HepG2 (cell line): Measurements from ENCODE around the gene GLRX2. TPM values are rescaled to one million over a fixed set of nuclear protein-coding genes. Genes with fewer than 3 reads are reported as not detected.

Experiments used
- AHR ChIP-seq: IDR thresholded peaks from 2 replicates; pipeline ENCODE4 v1.6.1; 2018; ENCODE audit warnings: missing genetic modification reagents, missing compliant biosample characterization
- AKAP8 ChIP-seq: sonication (generic); formaldehyde crosslinking; IDR thresholded peaks from 2 replicates; pipeline ENCODE4 v1.5.1; 2020; ENCODE audit warnings: mild to moderate bottlenecking, missing genetic modification reagents
- CEBPB ChIP-seq: IDR thresholded peaks from 2 replicates; pipeline ENCODE4 v1.6.1; 2011; ENCODE audit warnings: low read depth, low read length, improper control_type of control experiment, borderline replicate concordance
- FOSL2 ChIP-seq: sonication (generic); formaldehyde crosslinking; IDR thresholded peaks from 2 replicates; pipeline ENCODE4 v1.4.0; 2020; ENCODE audit warnings: missing genetic modification reagents
- FOXO1 ChIP-seq: sonication (generic); formaldehyde crosslinking; IDR thresholded peaks from 2 replicates; pipeline ENCODE4 v1.4.0; 2020; ENCODE audit warnings: missing genetic modification reagents
- KLF16 ChIP-seq, 2 experiments: sonication (generic) in 1 of 2; formaldehyde crosslinking in 1 of 2; IDR thresholded peaks; 2 replicates each; pipeline versions ENCODE4 v1.6.1 to v1.8.0; 2016 to 2023; ENCODE audit warnings: missing genetic modification reagents in 2 of 2, missing compliant biosample characterization in 1 of 2
- RERE ChIP-seq: IDR thresholded peaks from 2 replicates; pipeline ENCODE4 v1.6.1; 2016; ENCODE audit warnings: low read depth, missing genetic modification reagents, missing compliant biosample characterization
- THAP8 ChIP-seq: sonication (generic); formaldehyde crosslinking; IDR thresholded peaks from 2 replicates; pipeline ENCODE4 v1.5.1; 2020; ENCODE audit warnings: missing genetic modification reagents, mild to moderate bottlenecking, borderline replicate concordance
- ZFP36L2 ChIP-seq: sonication (generic); formaldehyde crosslinking; IDR thresholded peaks from 2 replicates; pipeline ENCODE4 v1.4.0; 2020; ENCODE audit warnings: missing genetic modification reagents
- ZKSCAN5 ChIP-seq: sonication (generic); formaldehyde crosslinking; IDR thresholded peaks from 2 replicates; pipeline ENCODE4 v1.5.1; 2020; ENCODE audit warnings: mild to moderate bottlenecking, missing genetic modification reagents
- ZNF280B ChIP-seq: sonication (generic); formaldehyde crosslinking; IDR thresholded peaks from 2 replicates; pipeline ENCODE4 v1.5.0; 2020; ENCODE audit warnings: missing genetic modification reagents, mild to moderate bottlenecking, borderline replicate concordance
- ZNF337 ChIP-seq: sonication (generic); formaldehyde crosslinking; IDR thresholded peaks from 2 replicates; pipeline ENCODE4 v1.5.1; 2020; ENCODE audit warnings: missing genetic modification reagents, low read depth, mild to moderate bottlenecking, borderline replicate concordance
- ZNF44 ChIP-seq: sonication (generic); formaldehyde crosslinking; IDR thresholded peaks from 2 replicates; pipeline ENCODE4 v1.5.1; 2020; ENCODE audit warnings: mild to moderate bottlenecking, missing genetic modification reagents
- ZNF576 ChIP-seq: sonication (generic); formaldehyde crosslinking; IDR thresholded peaks from 2 replicates; pipeline ENCODE4 v1.4.0; 2020; ENCODE audit warnings: mild to moderate bottlenecking, missing genetic modification reagents
- polyA plus RNA-seq, 8 experiments: library from polyadenylated mRNA; depleted of rRNA in 3 of 8; stranded (reverse) in 7 of 8; unstranded in 1 of 8; fragments of >200 nt; fragmentation: Illumina TruSeq in 4 of 8; extraction: Trizol in 4 of 8; gene quantifications; 2 replicates each; pipeline versions ENCODE4 v1.2.1 to v1.2.3, GENCODE V29; 2011 to 2016; ENCODE audit warnings: low read depth in 4 of 8, missing spikeins in 1 of 8, mixed read lengths in 1 of 8; ENCODE audit not compliant: insufficient read depth in 1 of 8
- total RNA-seq, 5 experiments: library from RNA; depleted of rRNA; stranded (reverse); fragments of >200 nt; fragmentation: Illumina TruSeq; extraction: Trizol; gene quantifications; 2 replicates each; pipeline ENCODE4 v1.2.3, GENCODE V29; 2016; ENCODE audit warnings: low read depth in 1 of 5
- TF ChIP-seq, protein P1 (sequence below): sonication (generic); formaldehyde crosslinking; IDR thresholded peaks from 2 replicates; pipeline ENCODE4 v1.4.0; 2020; ENCODE audit warnings: missing genetic modification reagents

Gene GLRX2
- total and polyA plus RNA-seq, 2 of the 13 experiments (the other 11 are each of a cell fraction or from before 2014, with no cell fraction given) = 11.9 to 39.0 TPM

DNA sequence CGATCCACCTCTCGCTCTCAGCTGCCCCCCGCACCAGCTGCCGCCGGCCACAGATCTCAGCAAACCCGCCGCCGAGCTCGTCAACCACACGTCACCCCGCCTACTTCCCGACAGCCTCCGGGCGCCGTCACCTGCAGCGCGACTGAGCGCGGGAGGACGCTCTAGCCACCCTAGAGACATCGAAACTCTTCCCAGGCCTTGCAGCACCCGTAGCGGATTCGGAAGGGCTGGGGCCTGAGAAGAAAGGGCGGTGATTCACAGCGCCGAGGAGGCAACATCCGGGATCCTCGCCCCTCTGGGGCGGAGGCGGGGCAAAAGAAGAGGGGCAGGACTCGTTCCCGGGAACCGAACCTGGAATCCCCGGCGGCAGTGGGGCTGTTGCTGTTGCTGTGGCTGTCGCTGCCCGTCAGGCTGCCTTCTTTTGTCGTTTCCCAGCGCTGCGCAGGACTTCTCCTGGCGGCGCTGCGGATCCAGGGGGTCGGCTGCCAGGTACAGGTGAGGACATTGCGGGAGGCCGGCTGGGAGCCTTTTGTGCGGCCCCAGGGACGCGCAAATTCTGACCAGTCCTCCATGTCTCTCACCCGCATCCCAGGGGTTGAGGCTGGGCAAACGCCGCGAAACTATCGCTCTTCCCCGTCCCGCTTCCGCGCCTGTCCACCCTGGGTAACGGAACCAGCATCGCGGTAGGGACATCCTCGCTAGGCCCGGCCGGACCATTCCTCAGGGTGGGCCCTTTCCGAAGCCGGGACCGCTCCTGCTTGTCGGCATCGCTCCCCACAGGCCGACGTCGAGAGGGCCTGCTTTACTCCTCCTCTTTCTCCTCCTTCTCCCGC, 45.7 kb downstream of the GLRX2 start, which contains the start of the genes RO60 and UCHL5 (continued):
- peak; percentile 93 for TF ChIP-seq FOSL2 (CRISPR knock-in tag)
- TF ChIP-seq THAP8 (CRISPR knock-in tag) = peak; percentile 64; the same call in 1 of the 2 replicates
- peak; percentile 26; the same call in 1 of the 2 replicates for TF ChIP-seq ZNF44 (CRISPR knock-in tag)
- TF ChIP-seq CEBPB = 0 out of 2 replicates have a peak, but pooled peaks have one; percentile 9
- TF ChIP-seq ZNF576 = no peak
- TF ChIP-seq FOXO1 = peak; percentile 85
- TF ChIP-seq, protein P1, sequence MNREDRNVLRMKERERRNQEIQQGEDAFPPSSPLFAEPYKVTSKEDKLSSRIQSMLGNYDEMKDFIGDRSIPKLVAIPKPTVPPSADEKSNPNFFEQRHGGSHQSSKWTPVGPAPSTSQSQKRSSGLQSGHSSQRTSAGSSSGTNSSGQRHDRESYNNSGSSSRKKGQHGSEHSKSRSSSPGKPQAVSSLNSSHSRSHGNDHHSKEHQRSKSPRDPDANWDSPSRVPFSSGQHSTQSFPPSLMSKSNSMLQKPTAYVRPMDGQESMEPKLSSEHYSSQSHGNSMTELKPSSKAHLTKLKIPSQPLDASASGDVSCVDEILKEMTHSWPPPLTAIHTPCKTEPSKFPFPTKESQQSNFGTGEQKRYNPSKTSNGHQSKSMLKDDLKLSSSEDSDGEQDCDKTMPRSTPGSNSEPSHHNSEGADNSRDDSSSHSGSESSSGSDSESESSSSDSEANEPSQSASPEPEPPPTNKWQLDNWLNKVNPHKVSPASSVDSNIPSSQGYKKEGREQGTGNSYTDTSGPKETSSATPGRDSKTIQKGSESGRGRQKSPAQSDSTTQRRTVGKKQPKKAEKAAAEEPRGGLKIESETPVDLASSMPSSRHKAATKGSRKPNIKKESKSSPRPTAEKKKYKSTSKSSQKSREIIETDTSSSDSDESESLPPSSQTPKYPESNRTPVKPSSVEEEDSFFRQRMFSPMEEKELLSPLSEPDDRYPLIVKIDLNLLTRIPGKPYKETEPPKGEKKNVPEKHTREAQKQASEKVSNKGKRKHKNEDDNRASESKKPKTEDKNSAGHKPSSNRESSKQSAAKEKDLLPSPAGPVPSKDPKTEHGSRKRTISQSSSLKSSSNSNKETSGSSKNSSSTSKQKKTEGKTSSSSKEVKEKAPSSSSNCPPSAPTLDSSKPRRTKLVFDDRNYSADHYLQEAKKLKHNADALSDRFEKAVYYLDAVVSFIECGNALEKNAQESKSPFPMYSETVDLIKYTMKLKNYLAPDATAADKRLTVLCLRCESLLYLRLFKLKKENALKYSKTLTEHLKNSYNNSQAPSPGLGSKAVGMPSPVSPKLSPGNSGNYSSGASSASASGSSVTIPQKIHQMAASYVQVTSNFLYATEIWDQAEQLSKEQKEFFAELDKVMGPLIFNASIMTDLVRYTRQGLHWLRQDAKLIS (CRISPR knock-in tag) = no peak
- 0 out of 2 replicates have a peak, but pooled peaks have one; percentile 25 for TF ChIP-seq ZKSCAN5 (CRISPR knock-in tag)
- no peak for TF ChIP-seq RERE (CRISPR knock-in tag)
- no peak for TF ChIP-seq ZFP36L2 (CRISPR knock-in tag)
- TF ChIP-seq AHR (CRISPR knock-in tag) = peak; percentile 93
- 0 out of 2 replicates have a peak, but pooled peaks have one; percentile 13 for TF ChIP-seq ZNF337 (CRISPR knock-in tag)
- TF ChIP-seq KLF16 (CRISPR knock-in tag; IDR thresholded peaks at IDR 0.05) = peak in 1 of 2 experiments; percentile 96; a peak in 2 of 4 replicates
- no peak for TF ChIP-seq AKAP8
- peak; percentile 71; the same call in 1 of the 2 replicates for TF ChIP-seq ZNF280B
